CD4-positive, alpha-beta T cell treated with Interferon alpha-2 for 1 hour (primary cell): ENCODE data around the gene PCNX1.
"Not testable (repeated sequence)": the region's sequence is repeated elsewhere in the genome, so short reads cannot be mapped to it uniquely, and the experiment has no call there.

Source experiments
- DNase-seq, 2 donors: peaks; one replicate each; pipeline ENCODE4 v3.0.0-alpha.2; 2020 to 2022

Gene PCNX1

GRCh38 chr14:70907176-70907995 lies at the start of gene PCNX1:
PCNX1 (plus strand) TSS chr14:70907459; CDS start chr14:70907851, 392 bp downstream.
- DNase-seq = peak; percentile 90 to 92

GRCh38 chr14:70857496-70857890 lies 49.8 kb upstream of the PCNX1 start:
- no peak for DNase-seq

GRCh38 chr14:70858641-70859040 lies 48.6 kb upstream of the PCNX1 start:
- no peak for DNase-seq

- not testable (repeated sequence) for DNase-seq
Observed at GRCh38 chr14:70866992-70867391, 40.3 kb upstream of the PCNX1 start.

GRCh38 chr14:70871001-70871400 lies 36.3 kb upstream of the PCNX1 start:
- no peak for DNase-seq

- peak in 1 of 2 donors; percentile 67 for DNase-seq
Observed at GRCh38 chr14:70871863-70872677, 35.2 kb upstream of the PCNX1 start.

- no peak for DNase-seq
Observed at GRCh38 chr14:70872678-70873020, 34.6 kb upstream of the PCNX1 start.

GRCh38 chr14:70873627-70874026 lies 33.6 kb upstream of the PCNX1 start:
- peak; percentile 35 to 56 for DNase-seq

- DNase-seq = not testable (repeated sequence)
Observed at GRCh38 chr14:70875811-70876460, 31.3 kb upstream of the PCNX1 start.

- DNase-seq = no peak
Observed at GRCh38 chr14:70879448-70879847, 27.8 kb upstream of the PCNX1 start.

GRCh38 chr14:70880888-70881287 lies 26.4 kb upstream of the PCNX1 start:
- not testable (repeated sequence) for DNase-seq

GRCh38 chr14:70881549-70882177 lies 25.6 kb upstream of the PCNX1 start:
- peak in 1 of 2 donors; percentile 32 for DNase-seq

GRCh38 chr14:70882776-70883492 lies 24.3 kb upstream of the PCNX1 start:
- DNase-seq = peak in 1 of 2 donors; percentile 37

- no peak for DNase-seq
Observed at GRCh38 chr14:70884595-70885342, 22.5 kb upstream of the PCNX1 start.

- no peak for DNase-seq
Observed at GRCh38 chr14:70885343-70886022, 21.8 kb upstream of the PCNX1 start.

GRCh38 chr14:70886421-70887206 lies 20.6 kb upstream of the PCNX1 start:
- peak; percentile 68 to 86 for DNase-seq

- DNase-seq = peak; percentile 23 to 43
Observed at GRCh38 chr14:70887207-70887681, 20.0 kb upstream of the PCNX1 start.

GRCh38 chr14:70887737-70888499 lies 19.3 kb upstream of the PCNX1 start:
- DNase-seq = no peak

GRCh38 chr14:70888681-70889175 lies 18.5 kb upstream of the PCNX1 start:
- peak in 1 of 2 donors; percentile 51 for DNase-seq
